GOT3 (cell line): Measurements from ENCODE around the gene CFAP299.

Experiments used
- DNase-seq: peaks from one replicate; lab custom pipeline; 2025; ENCODE audit warnings: mixed read lengths; lab: John Stamatoyannopoulos, UW

CFAP299 gene

DNA sequence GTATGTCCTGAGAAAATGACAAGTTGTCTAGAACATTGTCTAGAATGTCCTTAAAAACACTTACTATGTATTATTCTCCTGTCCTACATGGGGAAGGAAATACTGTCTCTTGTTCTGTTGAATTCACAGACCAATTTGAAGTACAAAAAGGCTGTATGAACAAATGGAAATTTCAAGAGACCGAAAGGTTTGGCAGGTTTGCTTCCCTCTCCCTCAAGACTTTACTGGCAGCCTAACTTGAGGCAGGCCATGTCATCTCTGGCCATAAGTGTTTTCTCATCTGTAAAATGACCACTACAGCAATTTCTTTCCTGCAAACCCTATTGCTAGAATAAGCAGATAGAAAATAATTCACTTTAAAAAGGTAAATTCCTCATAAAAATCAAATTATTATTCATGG is 503.8 kb downstream of the CFAP299 start:
- no peak for DNase-seq

DNA sequence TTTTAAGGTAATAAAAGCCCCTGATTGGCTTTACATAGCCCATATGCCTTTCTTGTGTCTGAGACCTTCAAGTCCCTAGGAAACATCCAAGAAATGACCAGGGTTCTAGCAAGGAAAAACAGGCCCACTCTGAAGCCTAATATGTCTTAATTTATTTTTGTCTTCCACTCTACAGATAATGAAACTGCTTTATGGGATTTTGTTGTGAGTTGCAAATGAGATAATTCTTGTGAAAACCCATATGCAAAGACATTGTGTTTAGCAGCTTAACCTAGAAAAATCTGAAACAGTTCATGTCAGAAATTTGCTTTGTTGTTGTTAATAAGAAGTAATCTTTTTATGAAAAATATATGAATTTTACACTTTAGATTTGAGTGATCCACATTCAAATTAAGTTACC is 504.3 kb downstream of the CFAP299 start:
- no peak for DNase-seq

DNA sequence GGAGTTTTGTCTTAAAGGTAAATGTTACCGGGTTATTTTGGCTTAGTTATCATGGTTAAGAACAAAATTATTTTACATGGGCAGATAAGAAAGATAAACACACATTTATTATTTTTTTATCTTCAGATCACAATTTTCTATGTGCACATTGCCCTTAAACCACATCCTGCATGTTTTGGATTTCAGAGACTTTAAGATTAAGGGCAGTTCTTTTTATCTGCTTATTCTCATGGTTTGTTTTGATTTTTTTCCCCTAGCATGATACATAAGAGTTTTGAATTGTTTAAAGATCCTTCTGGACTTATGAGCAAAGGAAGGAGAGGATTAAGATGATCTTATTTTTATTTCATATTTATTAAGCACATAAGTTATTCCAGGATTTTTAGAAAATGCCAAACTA is 504.9 kb downstream of the CFAP299 start:
- no peak for DNase-seq

DNA sequence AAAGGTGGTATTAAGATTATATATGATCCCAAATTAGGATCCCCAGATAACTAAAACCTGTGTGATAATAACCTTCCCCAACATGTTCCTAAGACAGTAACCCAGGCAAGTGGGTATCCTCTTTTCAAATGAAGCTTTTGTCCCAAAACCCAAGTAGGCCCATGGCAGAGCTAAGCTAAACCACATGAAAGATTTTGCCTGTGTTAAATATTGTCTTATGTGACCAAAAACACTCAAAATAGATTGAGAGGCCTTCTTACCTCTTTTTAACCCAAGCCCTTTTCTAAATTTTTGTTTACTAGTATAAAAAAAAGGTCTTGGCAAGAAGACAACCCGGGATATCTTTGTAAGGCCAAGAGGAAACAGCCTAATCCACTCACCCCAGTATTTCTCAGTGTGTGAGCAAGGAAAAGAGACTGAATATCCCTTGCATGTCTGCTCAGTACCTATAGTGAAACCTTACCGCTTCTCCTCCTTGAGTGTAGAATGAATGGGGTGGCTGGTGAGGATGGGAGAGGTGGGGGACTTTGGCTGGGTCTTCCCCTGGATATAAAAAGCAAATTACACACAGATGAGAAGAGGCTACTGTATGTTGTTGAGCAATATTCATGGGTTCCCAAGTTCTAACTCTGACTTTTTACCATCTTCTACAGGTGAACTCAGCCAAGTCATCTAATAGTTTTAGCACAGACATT is 506.2 kb downstream of the CFAP299 start:
- no peak for DNase-seq

DNA sequence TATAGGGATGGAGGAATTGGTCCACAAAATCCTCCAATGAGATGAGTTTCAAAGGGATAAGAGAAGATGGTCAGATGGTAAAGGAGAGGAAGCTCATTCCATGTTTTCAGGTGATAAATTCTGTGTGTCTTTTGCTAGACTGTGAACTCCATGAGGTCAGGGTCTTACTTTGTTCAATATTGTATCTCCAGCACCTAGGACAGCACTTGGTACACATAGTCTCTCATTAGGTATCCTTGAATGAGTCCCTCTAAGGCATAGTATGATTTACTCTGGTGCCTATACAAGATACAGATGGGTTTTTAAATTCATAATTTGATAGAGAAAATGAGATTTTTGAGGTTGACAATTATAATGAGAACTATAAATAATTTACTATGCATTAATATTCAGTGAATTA is 510.7 kb downstream of the CFAP299 start:
- DNase-seq = no peak

DNA sequence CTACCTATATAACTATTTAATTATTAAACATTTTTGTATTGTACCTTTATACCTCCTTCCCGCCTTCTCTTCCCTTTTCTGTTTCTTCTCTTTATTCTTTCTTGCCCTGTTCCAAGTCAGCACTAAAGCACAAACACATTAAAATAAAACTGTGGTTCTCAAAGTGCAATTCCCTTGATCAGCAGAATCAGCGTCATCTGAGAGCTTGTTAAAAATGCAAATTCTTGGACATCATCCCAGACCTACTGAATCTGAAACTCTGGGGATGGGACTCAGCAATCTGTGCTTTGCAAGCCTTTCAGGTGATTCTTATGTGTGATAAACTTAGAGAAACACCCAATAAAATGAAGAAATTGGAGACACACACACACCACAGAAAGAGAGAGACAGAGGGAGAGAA is 516.5 kb downstream of the CFAP299 start:
- no peak for DNase-seq

DNA sequence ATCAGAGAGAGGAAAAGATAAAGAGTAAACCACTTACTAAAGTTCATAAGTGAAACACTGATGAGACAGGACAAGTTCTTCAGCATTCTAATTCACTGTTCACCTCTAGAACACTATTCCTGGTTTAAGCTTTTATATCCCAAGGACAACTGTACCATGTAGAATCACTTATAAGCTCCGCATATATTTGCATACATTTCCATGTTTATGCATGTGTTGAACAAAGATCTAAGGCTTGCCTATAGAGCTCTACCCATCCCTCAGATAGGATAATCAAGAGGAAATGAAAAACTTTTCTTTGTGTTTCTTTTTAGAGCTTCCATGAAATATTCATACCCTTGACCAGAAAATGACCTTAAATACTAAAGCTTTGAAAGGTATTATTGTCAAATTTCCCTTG is 538.0 kb downstream of the CFAP299 start:
- no peak for DNase-seq

DNA sequence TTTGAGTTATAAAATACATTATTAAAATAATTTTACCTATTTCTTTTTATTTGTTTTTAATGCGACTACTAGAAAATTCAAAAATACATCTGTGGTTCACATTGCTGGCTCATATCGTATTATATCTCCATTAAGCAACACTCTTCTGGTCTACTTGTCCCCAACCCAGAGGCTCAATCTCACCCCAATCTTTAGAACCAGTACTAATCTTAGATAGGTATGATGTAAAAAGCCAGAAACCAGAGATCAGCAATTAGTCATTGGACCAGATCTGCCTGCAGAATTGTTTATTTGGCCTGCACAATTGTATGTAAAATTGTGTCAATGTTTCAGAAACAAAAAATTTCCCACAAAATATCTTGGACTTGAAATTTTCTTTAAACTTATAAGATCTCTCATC is 539.4 kb downstream of the CFAP299 start:
- DNase-seq = no peak

DNA sequence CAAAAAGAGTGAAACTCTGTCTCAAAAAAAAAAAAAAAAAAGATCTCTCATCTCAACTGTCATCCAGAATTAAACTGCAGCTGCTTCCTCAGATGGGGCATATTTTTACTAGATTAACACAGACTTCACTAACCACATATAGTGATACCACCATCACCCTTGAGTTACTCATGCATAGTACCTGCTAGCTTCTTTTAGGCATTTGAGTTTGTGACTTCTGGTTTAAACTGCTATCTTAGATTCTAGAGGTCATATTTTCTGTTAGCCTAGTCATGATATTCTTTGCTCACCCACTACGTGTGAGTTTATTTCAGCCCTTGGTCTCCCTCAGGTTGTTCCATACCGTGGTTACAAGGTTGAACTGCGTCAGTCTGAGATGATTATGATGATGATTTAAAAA is 540.1 kb downstream of the CFAP299 start:
- no peak for DNase-seq

DNA sequence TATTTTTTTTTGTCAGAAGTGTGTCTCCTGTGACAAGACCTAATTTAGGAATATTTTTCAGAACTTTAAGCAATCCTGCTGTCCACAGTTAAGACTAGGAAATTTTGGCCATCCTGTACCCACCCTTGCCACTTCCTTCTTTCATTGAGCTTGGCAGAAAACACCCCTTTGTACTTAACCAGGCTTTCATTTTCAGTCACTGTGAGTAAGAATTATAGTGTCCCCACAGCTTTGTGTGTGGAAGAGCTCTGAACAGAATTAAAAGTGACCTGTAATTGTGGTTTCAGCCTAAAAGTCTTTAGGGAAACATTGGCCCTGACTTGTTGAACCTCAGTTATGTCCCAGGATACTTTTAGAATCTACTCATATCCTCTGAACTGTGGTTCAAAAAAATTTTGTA is 541.3 kb downstream of the CFAP299 start:
- no peak for DNase-seq

DNA sequence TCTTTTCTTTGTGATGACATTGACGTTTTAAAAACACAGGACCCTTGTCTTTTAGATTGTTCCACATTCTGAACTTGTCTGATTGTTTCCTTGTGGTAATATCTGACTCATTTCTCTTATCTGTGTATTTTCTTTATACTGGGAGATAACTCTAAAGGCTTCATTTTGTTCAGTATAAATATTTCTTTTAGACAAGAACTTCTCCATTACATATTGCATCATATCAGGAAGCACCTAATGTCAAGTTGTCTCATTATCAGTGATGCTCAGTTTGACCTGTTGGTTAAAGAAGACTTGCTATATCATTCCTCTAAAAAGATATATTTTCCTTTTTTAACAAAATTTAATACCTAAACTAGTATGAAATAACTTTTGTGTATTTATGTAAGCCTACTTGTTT is 542.7 kb downstream of the CFAP299 start:
- no peak for DNase-seq

DNA sequence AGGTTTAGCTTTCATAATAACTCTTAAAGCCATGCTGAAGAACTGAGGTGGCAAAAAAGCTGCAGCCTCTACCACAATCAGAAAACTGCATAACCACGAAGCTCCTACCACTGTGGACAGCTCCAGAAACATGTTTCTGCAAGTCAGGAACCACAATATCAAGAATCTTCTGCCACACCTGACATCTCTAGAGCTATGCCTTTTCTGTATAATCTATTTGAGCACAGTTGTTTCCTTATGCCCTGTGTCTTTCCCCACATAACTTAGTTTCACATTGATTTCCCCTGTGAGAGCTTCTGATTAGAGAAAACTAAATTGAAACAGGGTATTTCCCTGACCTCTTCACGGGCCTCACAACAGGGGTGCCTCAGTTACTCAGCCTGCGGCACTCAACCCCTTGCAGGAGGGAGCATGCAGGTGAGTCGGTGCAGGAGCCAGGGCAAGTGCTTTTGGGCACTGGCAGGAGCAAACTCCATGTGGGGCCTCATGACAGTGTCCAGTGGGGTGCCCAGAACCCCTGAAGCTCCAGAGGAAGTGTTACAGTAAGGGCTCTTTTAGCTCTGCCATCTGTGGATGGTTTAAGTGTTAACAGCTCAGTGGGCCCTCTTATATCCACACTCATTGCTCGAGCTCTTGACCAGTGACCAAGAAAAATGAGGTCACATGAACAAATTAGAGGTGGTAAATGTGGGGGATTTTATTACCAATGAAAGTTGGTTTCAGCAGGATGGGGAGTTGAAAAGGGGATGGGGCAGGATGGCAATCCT is 562.2 kb downstream of the CFAP299 start:
- DNase-seq = no peak

DNA sequence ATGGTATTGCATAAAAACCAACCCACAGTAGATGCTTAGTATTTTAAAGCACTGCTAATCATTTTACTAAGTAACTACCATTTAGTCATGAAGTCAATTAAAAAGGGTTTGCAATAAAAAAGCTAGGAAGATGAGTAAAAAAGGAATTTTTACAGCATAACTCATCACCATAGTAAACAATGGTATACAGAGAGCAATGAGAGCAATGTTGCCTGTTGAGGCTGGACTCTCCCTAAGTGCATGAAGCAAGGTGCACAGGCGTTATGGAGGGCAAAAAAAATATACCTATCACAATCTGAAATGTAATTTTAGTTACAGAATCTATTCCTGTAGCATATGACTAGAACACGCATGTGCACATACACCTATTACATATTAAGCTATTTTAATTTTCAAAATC is 565.4 kb downstream of the CFAP299 start:
- no peak for DNase-seq

DNA sequence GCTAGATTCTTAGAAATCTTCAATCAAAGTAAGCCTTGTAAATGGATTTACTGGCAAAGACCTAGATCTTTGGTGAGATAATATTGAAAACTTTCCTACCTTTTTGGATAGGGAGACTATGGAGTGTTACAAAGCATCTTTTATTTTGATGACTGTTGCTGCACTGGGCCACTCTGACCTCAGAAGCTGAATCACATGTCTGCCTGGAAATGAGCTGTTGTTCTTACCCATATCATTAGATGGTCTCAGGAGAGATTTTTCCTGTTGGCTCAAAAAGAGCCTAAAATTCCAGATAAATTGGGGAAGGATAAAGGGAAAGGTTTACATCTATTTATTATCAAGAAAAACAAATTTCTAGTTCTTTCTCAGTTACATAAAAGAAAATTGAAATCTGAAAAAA is 567.5 kb downstream of the CFAP299 start:
- DNase-seq = no peak

DNA sequence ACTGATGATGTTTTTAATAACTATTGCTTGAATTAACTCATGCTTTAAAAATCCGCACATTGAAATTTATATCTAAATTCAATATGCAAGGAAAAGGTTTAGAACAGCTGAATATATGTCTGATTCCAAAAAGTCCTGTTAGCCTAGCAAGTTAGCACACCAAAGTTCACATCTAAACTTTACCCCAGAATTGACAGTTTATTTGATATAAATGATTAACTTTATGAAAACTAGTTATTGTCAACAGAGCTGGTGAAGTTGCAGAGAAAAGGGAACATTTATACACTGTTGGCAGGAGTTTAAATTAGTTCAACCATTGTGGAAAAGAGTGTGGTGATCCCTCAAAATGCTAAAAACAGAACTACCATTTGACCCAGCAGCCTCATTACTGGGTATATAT is 574.4 kb downstream of the CFAP299 start:
- DNase-seq = no peak

DNA sequence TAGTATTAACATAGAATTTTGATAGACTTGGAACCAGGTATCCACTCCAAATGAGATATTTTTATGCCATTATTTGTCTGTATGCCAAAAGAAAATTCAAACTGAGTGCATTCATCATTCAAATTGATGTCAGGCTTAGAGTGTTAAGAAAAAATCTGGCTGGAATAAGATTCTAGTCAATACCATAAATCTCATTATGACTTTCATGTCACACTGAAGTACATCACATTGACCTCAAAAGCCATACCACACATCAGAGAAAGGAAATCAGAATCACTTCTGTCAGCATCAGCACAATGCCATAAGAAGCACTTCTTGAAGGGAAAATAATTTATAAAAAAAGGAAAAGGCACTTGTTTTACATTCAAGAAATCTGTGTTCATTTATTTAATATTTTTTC is 575.9 kb downstream of the CFAP299 start:
- no peak for DNase-seq

DNA sequence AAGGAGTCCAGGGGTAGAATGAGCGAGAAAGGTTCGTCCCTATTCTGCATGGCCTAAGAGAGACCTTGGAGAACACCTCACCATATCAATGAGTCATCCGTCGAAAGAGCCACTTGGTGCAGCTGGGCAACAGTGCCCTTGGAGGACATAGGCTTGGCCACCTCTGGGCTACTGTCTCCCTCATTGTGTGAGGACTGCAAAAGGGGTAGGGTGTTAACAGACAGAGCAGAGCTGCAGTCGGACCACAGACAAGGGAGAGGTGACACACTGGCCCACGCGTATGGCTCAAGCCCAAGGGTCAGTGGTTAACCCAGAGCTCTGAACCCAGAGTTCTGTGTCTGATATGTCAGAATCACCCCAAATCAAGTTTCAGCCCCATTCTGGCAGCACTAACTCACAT is 576.8 kb downstream of the CFAP299 start:
- no peak for DNase-seq

DNA sequence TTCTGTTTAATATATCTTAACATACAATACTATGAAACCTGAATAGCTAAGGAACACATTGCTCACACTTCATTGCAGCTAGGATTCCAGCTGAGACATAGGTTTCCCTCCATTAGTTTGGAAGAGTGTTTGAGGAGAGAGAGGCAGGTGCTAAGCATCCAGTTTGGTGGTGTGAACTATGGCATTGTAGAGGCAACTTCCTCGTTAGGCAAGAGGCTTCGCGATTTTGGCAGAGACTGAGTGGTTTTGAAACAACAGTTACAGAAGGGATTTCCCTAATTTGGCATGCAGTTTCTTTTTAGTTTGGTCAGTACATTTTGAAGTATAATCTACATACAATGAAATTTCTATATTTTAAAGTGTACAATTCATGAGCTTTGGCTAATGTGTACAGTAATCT is 577.9 kb downstream of the CFAP299 start:
- DNase-seq = no peak

DNA sequence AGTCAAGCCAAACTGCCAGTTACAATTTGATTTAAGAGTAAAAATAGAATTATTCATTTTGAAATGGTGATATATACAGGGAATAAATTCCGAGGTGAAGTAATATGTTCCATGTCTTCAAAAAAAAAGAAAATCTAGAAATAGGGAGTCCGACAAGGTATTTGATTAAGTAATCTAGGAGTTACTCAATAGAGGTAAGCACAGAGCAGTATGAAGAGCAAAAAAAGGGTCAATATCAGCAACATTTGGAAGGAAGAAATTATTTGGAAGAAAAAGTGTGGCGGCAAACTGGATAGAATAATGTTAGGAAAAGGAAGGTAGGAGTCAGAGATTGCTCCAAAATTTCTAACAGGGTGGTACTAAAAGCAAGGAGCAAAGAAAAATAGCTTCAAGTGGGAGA is 581.2 kb downstream of the CFAP299 start:
- no peak for DNase-seq

DNA sequence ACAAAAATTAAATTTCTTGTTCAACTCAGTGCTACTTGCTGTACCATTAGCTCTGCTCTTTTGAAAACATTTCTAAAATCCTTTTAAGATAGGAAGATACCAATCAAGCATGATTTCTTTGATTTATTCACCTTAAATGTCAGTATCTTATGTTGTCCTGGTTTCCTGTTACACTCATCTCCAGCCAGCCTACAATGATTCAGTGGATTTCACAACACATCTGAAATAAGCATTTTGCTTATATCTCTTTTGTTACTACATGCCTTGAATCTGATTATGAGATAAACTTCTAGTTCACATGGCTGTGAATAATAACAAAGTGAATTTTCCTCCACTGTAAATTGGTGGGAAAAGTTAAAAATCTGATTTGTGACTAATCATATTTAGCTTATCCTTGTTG is 582.5 kb downstream of the CFAP299 start:
- DNase-seq = no peak

DNA sequence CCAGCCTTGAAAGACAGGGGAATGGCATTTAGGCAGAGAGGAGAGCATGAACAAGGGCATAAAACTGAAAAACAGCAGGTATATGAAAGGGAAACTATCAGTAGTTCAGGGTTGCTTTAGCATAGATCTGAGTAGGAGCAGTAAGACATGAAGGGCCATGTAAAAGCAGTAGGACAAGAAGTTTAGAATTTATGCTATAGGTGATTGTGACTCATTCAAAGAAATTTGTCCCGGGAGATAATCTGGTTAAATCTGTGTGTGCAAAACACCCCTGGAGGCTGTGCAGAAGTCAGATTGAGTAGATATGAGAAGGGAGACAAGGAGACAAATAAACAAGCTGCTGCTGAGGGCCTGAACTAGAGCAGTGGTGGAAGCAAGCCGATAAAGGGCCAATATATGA is 585.9 kb downstream of the CFAP299 start:
- no peak for DNase-seq

DNA sequence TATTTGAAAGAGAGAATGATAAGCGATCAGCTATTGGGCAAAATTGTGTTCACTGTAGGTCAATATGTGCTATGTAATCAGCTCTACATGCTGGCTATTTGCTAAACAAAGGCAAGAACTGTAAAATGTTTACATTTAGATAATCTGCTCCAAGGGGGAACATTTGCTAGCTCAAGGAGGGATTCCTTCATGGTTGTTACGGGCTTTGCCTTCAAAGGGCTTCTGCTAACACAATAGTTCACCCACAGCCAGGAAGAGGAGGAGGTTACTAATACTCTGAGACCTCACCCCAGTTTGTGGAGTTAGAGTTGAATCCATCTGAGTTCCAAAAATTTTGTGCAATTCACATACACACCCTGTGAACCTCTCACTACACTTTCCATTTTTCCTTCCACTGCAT is 587.4 kb downstream of the CFAP299 start:
- DNase-seq = no peak

DNA sequence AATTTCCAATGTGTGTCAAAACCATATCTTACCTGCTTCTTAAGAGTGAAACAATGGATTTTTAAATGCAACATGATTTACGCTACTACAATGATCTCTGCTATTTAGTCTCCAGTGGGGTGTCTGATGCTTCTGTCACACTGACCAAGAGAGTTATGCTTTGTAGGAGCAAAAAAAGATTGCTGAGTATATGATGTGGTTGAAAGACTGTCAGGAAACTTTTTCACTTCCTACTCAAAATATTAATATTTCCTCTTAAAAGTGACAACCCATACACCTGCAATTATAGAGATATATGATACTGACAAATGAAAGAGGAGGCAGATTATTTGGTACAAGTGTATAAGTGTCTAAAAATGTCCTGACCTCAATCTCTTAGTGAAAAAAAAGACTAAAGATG is 589.8 kb downstream of the CFAP299 start:
- no peak for DNase-seq

DNA sequence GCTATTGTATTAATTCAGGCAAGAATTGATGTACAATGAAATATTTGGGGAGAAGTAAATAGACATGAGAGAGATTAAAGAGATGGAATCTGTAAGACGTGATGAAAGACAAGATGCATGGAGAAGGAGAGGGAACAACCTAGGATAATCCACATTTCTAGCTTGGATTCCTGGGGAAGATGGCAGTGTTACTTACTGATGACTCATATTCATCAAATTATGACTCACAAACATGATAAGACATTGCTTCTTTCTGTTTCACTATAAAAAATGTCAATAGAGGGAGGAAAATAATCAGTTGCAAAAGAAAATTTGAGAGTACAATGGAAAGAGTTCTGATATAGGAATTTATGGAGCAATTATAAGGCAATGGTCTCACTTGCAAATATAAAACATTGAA is 590.9 kb downstream of the CFAP299 start:
- DNase-seq = no peak
